Heart left ventricle (tissue), 16 donors: ENCODE data around the gene CLTC. TPM values are rescaled to one million over a fixed set of nuclear protein-coding genes. Genes with fewer than 3 reads are reported as not detected.

Source experiments
- ATAC-seq, 4 donors: fragments of 200-7000 bp; cut with Tn5 transposase; one replicate each; pipeline ENCODE4 v1.9.1; 2020 to 2022; ENCODE audit warnings: moderate library complexity in 4 of 4, mild to moderate bottlenecking in 3 of 4, moderate number of reproducible peaks in 1 of 4
- DNase-seq, 5 donors: peaks; one replicate each; pipeline ENCODE4 v3.0.0-alpha.2; 2020
- H3K27ac ChIP-seq, 12 donors: fragments of 200-600 bp; sonication (generic) in 4 of 12; one replicate each; pipeline versions ENCODE4 v1.5.0 to v1.8.0; 2016 to 2022; ENCODE audit warnings: mild to moderate bottlenecking in 2 of 12
- H3K27me3 ChIP-seq, 9 donors: fragments of 200-600 bp; sonication (generic) in 2 of 9; one replicate each; pipeline versions ENCODE4 v1.5.1 to v1.8.0; 2016 to 2022; ENCODE audit warnings: mild to moderate bottlenecking in 3 of 9
- H3K36me3 ChIP-seq, 9 donors: fragments of 200-600 bp; sonication (generic) in 2 of 9; one replicate each; pipeline versions ENCODE4 v1.5.0 to v1.8.0; 2018 to 2022; ENCODE audit warnings: mild to moderate bottlenecking in 2 of 9
- H3K4me1 ChIP-seq, 12 donors: fragments of 200-600 bp; sonication (generic) in 4 of 12; one replicate each; pipeline versions ENCODE4 v1.5.0 to v1.8.0; 2016 to 2022; ENCODE audit warnings: mild to moderate bottlenecking in 3 of 12
- H3K4me3 ChIP-seq, 12 donors: fragments of 200-600 bp; sonication (generic) in 4 of 12; one replicate each; pipeline versions ENCODE4 v1.5.0 to v1.8.0; 2017 to 2022; ENCODE audit warnings: mild to moderate bottlenecking in 9 of 12, moderate library complexity in 4 of 12
- H3K9me3 ChIP-seq, 12 donors: fragments of 200-600 bp; sonication (generic) in 4 of 12; one replicate each; pipeline versions ENCODE4 v1.5.0 to v1.8.0; 2016 to 2022; ENCODE audit warnings: mild to moderate bottlenecking in 1 of 12
- CTCF ChIP-seq, 12 donors: fragments of 200-600 bp; sonication (generic) in 4 of 12; IDR thresholded peaks; one replicate each; pipeline versions ENCODE4 v1.5.0 to v1.8.0; 2018 to 2022; ENCODE audit warnings: antibody characterized with exemption in 12 of 12, mild to moderate bottlenecking in 5 of 12
- POLR2A ChIP-seq, 2 donors: fragments of 450-650 bp; IDR thresholded peaks; one replicate each; pipeline ENCODE4 v1.6.1; 2017; ENCODE audit warnings: antibody characterized with exemption in 2 of 2, mild to moderate bottlenecking in 2 of 2, moderate library complexity in 2 of 2
- WGBS, 4 donors: extraction: QIAGEN DNeasy Blood & Tissue Kit in 2 of 4; methylation state at CpG; one replicate each; pipeline versions ENCODE4 v1.1.5 to v1.1.7; 2013 to 2018; 5-methylcytosine and 5-hydroxymethylcytosine counted together
- intact Hi-C, 10 donors: fragments of 100-400 bp; cut with DNase I; formaldehyde crosslinking; loops; one replicate each; pipeline versions ENCODE4 v1.11.1 to v1.14.2; 2022
- polyA plus RNA-seq, 2 donors: library from polyadenylated mRNA; stranded (reverse); fragments of 200-250 nt; gene quantifications; one replicate each; pipeline ENCODE4 v1.2.3, GENCODE V29; 2013
- total RNA-seq, 9 donors: library from RNA; depleted of rRNA in 2 of 9; stranded (reverse); fragments of >200 nt in 2 of 9; fragmentation: NEBNext Ultra II Directional in 3 of 9; extraction: Animal tissue kit (Norgen Biotek cat#: 25700) in 3 of 9; gene quantifications; one replicate each; pipeline versions ENCODE4 v1.1.0 to v1.2.4, GENCODE V29; 2016 to 2023
- donor health status: ischemic (EF 13 %, LVEDD 7.1; RV severe dilation, severe dysfunction).
- donor health status: healthy with polysubstance abuse.
- donor health status: DM: no; HTN: yes; CAD: no.
- donor health status: DM: no; HTN: no; CAD: no.
- donor health status: ischemic (EF 25% LVEDD 6.9; RV normal size, moderate dysfunction).
- donor health status: ischemic (EF 25% LVEDD 5.7; RV mildly dilated, moderate dysfunction).
- donor health status: healthy.
- donor health status: DM: yes; HTN: yes; CAD: no.
- donor health status: ischemic (EF 35%, LVEDD 5.7; RV mildly dilated, moderate dysfunction).
- donor health status: nonischemic (EF 11% LVEDD 7.7; RV severe dilation, severe dysfunction).
- donor health status: DM: yes; HTN: yes; CAD: no.
- donor health status: PGD.
- donor health status: ischemic (EF 29% LVEDD 5.4; RV normal size, mild dysfunction).
- donor health status: nonischemic (EF 23%, LVEDD 6.1; RV moderate dilation, normal function).

Gene CLTC
- total and polyA plus RNA-seq, 11 donors: 49.8 to 242 (median 178) TPM

- no peak for TF ChIP-seq CTCF (IDR thresholded peaks at IDR 0.05)
- TF ChIP-seq POLR2A (IDR thresholded peaks at IDR 0.05): no peak
- WGBS, 4 donors: 92 to 98% (median 96%) methylated on average over 2 of the region's 2 CpGs
- no peak for DNase-seq
- Histone ChIP-seq H3K4me3 (no peak overlapping the region), H3K27ac (no peak overlapping the region), H3K4me1 (peaks cover 0 to 8% (median 0%) of the 10 kb centered on the region in 12 donors), H3K36me3 (peaks cover 0 to 44% (median 17%) of the 10 kb centered on the region in 9 donors), H3K9me3 (peaks cover 0 to 11% (median 0%) of the 10 kb centered on the region in 12 donors), H3K27me3 (no peaks in the 10 kb centered on the region)
- ATAC-seq: no peak
- intact Hi-C loops: loop anchor here in 3 of 10 donors (5.0 to 10.0 kb wide), 2 partner anchors 60 to 292 kb away; no protein-coding TSS in a partner anchor
Observed at GRCh38 chr17:59745040-59745439, 125.3 kb downstream of the CLTC start.

Other genes with a start within 250 kb of the CLTC start
- gene DHX40, start 54.3 kb upstream of the CLTC start, total RNA-seq: 10 to 100 TPM; 15.5 to 25.4 (median 21.2) TPM
- 10 to 100 TPM in 1 of 2 donors, 1 to 10 TPM in 1; 5.5 to 21.9 TPM for gene DHX40, start 54.3 kb upstream of the CLTC start, polyA plus RNA-seq
- 10 to 100 TPM in 2 of 9 donors, 1 to 10 TPM in 7; 6.7 to 20.1 (median 9.0) TPM for gene PTRH2, start 87.5 kb downstream of the CLTC start, total RNA-seq
- 10 to 100 TPM; 17.7 to 25.2 TPM for gene PTRH2, start 87.5 kb downstream of the CLTC start, polyA plus RNA-seq
- 100 to 1,000 TPM in 1 of 9 donors, 10 to 100 TPM in 8; 36.1 to 181 (median 50.1) TPM for gene VMP1, start 87.8 kb downstream of the CLTC start, total RNA-seq
- gene VMP1, start 87.8 kb downstream of the CLTC start, polyA plus RNA-seq: 10 to 100 TPM; 19.3 to 54.6 TPM